ENCODE data around the gene GALM. TPM values are rescaled to one million over a fixed set of nuclear protein-coding genes. Genes with fewer than 3 reads are reported as not detected.

Gene GALM
- total and polyA plus RNA-seq, 12 donors: 40.0 to 351 (median 151) TPM

GRCh38 chr2:38627391-38627790, 38.5 kb upstream of the GALM start:
- no peaks in the 10 kb centered on the region for H3K36me3 ChIP-seq (replicated peaks in 1 of 2)
- no peaks in the 10 kb centered on the region for H3K4me1 ChIP-seq (replicated peaks in 1 of 2)
- no peak overlapping the region for H3K27ac ChIP-seq
- H3K27me3 ChIP-seq: no peaks in the 10 kb centered on the region
- intact Hi-C loops (cut with DNase I): no loop called here
- 85 to 94% (median 89%) methylated on average over 4 of the region's 4 CpGs for WGBS, 4 donors
- H3K9me3 ChIP-seq (replicated peaks in 1 of 3): no peaks in the 10 kb centered on the region
- no peak for DNase-seq
- TF ChIP-seq POLR2A (IDR thresholded peaks at IDR 0.05) (no peak), CTCF (IDR thresholded peaks at IDR 0.05) (no peak)
- no peak overlapping the region for H3K4me3 ChIP-seq

GRCh38 chr2:38629684-38630083, 36.2 kb upstream of the GALM start:
- Histone ChIP-seq H3K27me3 (no peaks in the 10 kb centered on the region), H3K27ac (no peak overlapping the region), H3K9me3 (replicated peaks in 1 of 3) (no peaks in the 10 kb centered on the region), H3K36me3 (replicated peaks in 1 of 2) (no peaks in the 10 kb centered on the region), H3K4me1 (replicated peaks in 1 of 2) (peaks cover 7 to 10% of the 10 kb centered on the region in 2 donors), H3K4me3 (no peak overlapping the region)
- no peak for DNase-seq
- intact Hi-C loops (cut with DNase I): no loop called here
- 69 to 87% (median 82%) methylated on average over 1 of the region's 1 CpG for WGBS, 4 donors
- no peak for TF ChIP-seq CTCF (IDR thresholded peaks at IDR 0.05)
- no peak for TF ChIP-seq POLR2A (IDR thresholded peaks at IDR 0.05)

GRCh38 chr2:38631976-38632375, 33.9 kb upstream of the GALM start:
- WGBS, 4 donors: 70 to 82% (median 76%) methylated on average over 2 of the region's 2 CpGs
- Histone ChIP-seq H3K9me3 (replicated peaks in 1 of 3) (no peaks in the 10 kb centered on the region), H3K4me1 (replicated peaks in 1 of 2) (peaks cover 13 to 20% of the 10 kb centered on the region in 2 donors), H3K27me3 (no peaks in the 10 kb centered on the region), H3K36me3 (replicated peaks in 1 of 2) (no peaks in the 10 kb centered on the region), H3K4me3 (no peak overlapping the region), H3K27ac (no peak overlapping the region)
- no peak for DNase-seq
- intact Hi-C loops (cut with DNase I): no loop called here
- TF ChIP-seq POLR2A (IDR thresholded peaks at IDR 0.05) (no peak), CTCF (IDR thresholded peaks at IDR 0.05) (no peak)

GRCh38 chr2:38632980-38633379, 32.9 kb upstream of the GALM start:
- peaks cover 13 to 20% of the 10 kb centered on the region in 2 donors for H3K4me1 ChIP-seq (replicated peaks in 1 of 2)
- intact Hi-C loops (cut with DNase I): no loop called here
- DNase-seq: no peak
- TF ChIP-seq POLR2A (IDR thresholded peaks at IDR 0.05) (no peak), CTCF (IDR thresholded peaks at IDR 0.05) (no peak)
- H3K27me3 ChIP-seq: no peaks in the 10 kb centered on the region
- no peak overlapping the region for H3K4me3 ChIP-seq
- no peaks in the 10 kb centered on the region for H3K36me3 ChIP-seq (replicated peaks in 1 of 2)
- H3K9me3 ChIP-seq (replicated peaks in 1 of 3): no peaks in the 10 kb centered on the region
- H3K27ac ChIP-seq: no peak overlapping the region

All from adrenal gland (tissue), 12 donors.